ENCODE data around the gene CDX2. TPM values are rescaled to one million over a fixed set of nuclear protein-coding genes. Genes with fewer than 3 reads are reported as not detected.

Gene CDX2, protein sequence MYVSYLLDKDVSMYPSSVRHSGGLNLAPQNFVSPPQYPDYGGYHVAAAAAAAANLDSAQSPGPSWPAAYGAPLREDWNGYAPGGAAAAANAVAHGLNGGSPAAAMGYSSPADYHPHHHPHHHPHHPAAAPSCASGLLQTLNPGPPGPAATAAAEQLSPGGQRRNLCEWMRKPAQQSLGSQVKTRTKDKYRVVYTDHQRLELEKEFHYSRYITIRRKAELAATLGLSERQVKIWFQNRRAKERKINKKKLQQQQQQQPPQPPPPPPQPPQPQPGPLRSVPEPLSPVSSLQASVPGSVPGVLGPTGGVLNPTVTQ
- total RNA-seq: not detected in 2 replicates

DNA sequence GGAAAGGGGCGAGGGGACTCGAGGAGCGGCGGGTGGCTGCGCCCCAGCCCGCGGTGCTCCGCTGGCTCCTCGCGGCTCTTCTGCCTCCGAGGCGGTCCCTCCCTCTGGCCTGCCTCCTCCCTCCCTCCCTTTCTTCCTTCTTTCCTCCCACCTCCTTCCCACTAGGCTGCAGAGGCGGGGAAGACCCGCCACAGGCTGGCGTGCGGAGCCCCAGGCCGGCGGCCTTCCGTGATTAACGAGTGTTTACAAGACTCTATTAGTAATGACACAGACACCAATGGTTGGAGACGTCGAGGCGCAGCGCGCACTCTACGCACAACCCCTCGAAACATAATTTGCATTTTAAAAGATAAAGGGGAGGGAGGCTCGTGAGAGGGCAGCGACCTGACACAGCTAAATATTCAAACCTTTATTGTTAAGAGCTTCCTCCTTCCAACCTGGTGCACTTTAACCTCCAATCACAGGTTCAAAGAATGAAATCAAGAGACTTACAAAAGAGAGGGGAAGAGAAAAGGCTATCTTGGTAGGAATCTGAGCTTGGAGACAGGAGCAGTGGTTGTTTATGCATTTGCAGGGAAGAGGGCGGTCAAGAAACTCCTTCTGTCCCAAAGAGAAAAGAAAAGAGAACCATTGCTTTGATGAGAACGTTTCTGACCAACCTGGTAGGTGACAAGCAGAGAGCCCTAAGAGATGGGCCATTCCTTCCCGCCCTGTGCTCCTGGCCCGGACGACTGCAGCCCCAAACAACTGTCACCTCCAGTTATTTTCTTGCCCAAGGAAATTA is at the start of gene CDX2:
Gene CDX2 (minus strand): TSS at position 234 of the 784 bp plus-strand sequence. CDS start 309 bp downstream, outside the sequence.

DNA sequence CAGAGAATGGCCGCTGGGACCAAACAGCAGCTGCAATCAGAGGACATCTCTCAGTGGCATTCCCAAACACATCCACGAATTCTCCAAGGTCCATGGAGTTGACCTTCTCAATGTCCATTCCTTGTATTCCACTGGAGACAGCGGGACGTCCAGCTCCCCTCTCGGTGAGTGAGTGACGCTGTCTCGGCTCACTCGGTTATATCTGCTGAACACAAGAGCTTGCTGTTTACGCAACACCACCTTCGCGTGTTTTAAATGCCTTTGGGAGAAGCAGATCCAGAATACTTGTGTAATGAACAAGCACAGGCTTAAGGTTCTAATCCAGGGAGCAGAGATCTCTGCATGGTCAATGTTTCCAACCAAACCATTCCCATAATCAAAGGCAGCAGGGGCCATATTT is 19.4 kb upstream of the CDX2 start, which contains the start of gene URAD:
Gene URAD (minus strand): TSS at position 174 of the 400 bp plus-strand sequence. CDS start 56 bp downstream, at position 118.

DNA sequence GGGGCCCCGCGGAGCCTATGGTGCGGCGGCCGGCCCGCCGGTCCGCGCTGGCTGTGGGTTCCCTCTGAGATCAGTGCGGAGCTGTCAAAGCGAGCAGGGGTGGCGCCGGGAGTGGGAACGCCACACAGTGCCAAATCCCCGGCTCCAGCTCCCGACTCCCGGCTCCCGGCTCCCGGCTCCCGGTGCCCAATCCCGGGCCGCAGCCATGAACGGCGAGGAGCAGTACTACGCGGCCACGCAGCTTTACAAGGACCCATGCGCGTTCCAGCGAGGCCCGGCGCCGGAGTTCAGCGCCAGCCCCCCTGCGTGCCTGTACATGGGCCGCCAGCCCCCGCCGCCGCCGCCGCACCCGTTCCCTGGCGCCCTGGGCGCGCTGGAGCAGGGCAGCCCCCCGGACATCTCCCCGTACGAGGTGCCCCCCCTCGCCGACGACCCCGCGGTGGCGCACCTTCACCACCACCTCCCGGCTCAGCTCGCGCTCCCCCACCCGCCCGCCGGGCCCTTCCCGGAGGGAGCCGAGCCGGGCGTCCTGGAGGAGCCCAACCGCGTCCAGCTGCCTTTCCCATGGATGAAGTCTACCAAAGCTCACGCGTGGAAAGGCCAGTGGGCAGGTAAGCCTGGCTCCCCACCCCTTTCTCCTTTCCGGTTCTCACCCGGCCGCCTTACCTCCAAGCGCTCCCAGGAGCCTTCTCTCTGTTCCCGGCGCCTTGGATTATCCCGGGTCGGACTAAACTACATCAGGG is 49.0 kb downstream of the CDX2 start, which contains the start of gene PDX1:
Gene PDX1 (plus strand): TSS at position 67 of the 743 bp plus-strand sequence. CDS start 139 bp downstream, at position 206.

Other genes with a start within 250 kb of the CDX2 start
- not detected in 2 replicates for gene GSX1, start 176.8 kb downstream of the CDX2 start, total RNA-seq
- not detected in 2 replicates for gene PDX1, start 49.3 kb downstream of the CDX2 start, total RNA-seq
- gene URAD, start 19.4 kb upstream of the CDX2 start, total RNA-seq: not detected in 2 replicates
- gene FLT3, start 131.3 kb upstream of the CDX2 start, total RNA-seq: under 0.01 TPM in 1 of 2 replicates, not detected in the other
- gene PAN3, start 169.2 kb upstream of the CDX2 start, total RNA-seq: 8.9 and 11.7 TPM in 2 replicates